Endothelial cell of umbilical vein (primary cell): Measurements from ENCODE around the gene SLC6A2. TPM values are rescaled to one million over a fixed set of nuclear protein-coding genes. Genes with fewer than 3 reads are reported as not detected.

Experiments used
- BruUV-seq: library from RNA; stranded (reverse); fragments of 400-500 nt; replicated peaks from 2 replicates; lab custom pipeline; 2021; lab: Mats Ljungman, UMichigan
- CTCF ChIA-PET: fragments of 300-600, 350-600 bp; sonication (Branson Sonifier 250); formaldehyde crosslinking; loops from one replicate; lab custom pipeline; 2021; ENCODE audit warnings: antibody characterized with exemption, inconsistent platforms; lab: Charles Lee
- POLR2A ChIA-PET: fragments of 300-600, 350-600 bp; sonication (Branson Sonifier 250); formaldehyde crosslinking; loops from one replicate; lab custom pipeline; 2021; ENCODE audit warnings: antibody characterized with exemption, inconsistent platforms; lab: Charles Lee
- DNase-seq: peaks from one replicate; pipeline ENCODE4 v3.0.0-alpha.2; 2011; ENCODE audit warnings: low read depth, low spot score
- FAIRE-seq: peaks from 2 replicates; lab custom pipeline; 2011; peaks lifted over from hg19 to GRCh38; lab: Jason Lieb, UNC
- H2AFZ ChIP-seq: 2 replicates; pipeline ENCODE4 v1.6.0; 2012; ENCODE audit warnings: low read depth, low read length, control low read depth, inconsistent platforms
- H3K27ac ChIP-seq: 2 replicates; pipeline ENCODE4 v1.5.1; 2011; ENCODE audit warnings: low read depth, mild to moderate bottlenecking, control low read depth, low read length, moderate library complexity; ENCODE audit not compliant: insufficient read depth
- H3K27me3 ChIP-seq, 2 experiments: 2 replicates each; pipeline versions ENCODE4 v1.6.0 to v1.6.1; 2011; ENCODE audit warnings: low read length in 2 of 2, mixed read lengths in 1 of 2; ENCODE audit not compliant: control insufficient read depth in 2 of 2, insufficient read depth in 2 of 2
- H3K36me3 ChIP-seq, 2 experiments: 2 replicates in 1 of 2; 3 replicates in 1 of 2; pipeline ENCODE4 v1.5.1; 2011; ENCODE audit warnings: low read length in 2 of 2, mild to moderate bottlenecking in 1 of 2, moderate library complexity in 1 of 2; ENCODE audit not compliant: control insufficient read depth in 2 of 2, insufficient read depth in 2 of 2; ENCODE audit errors: extremely low read depth in 1 of 2
- H3K4me1 ChIP-seq: 3 replicates; pipeline ENCODE4 v1.5.1; 2011; ENCODE audit warnings: mild to moderate bottlenecking, low read length; ENCODE audit not compliant: control insufficient read depth, insufficient read depth; ENCODE audit errors: extremely low read depth
- H3K4me2 ChIP-seq: 2 replicates; pipeline ENCODE4 v1.6.1; 2011; ENCODE audit warnings: low read length, control low read depth, mixed read lengths; ENCODE audit not compliant: insufficient read depth
- H3K4me3 ChIP-seq, 3 experiments: fragments of 200-600 bp in 1 of 3; sonication (generic), shearing (Covaris generic) in 1 of 3; replicated peaks in 1 of 3; 2 replicates each; pipeline ENCODE4 v1.5.1; 2011 to 2016; ENCODE audit warnings: control low read depth in 3 of 3, low read length in 3 of 3, mild to moderate bottlenecking in 2 of 3, inconsistent platforms in 1 of 3, low read depth in 1 of 3, moderate library complexity in 1 of 3; ENCODE audit not compliant: insufficient read depth in 1 of 3
- H3K79me2 ChIP-seq: 2 replicates; pipeline ENCODE4 v1.6.0; 2012; ENCODE audit warnings: low read length, inconsistent platforms; ENCODE audit not compliant: control insufficient read depth, insufficient read depth
- H3K9ac ChIP-seq: replicated peaks from 2 replicates; pipeline ENCODE3; 2011; ENCODE audit warnings: low read length, control low read depth; ENCODE audit not compliant: insufficient read depth; ENCODE audit errors: extremely low read depth
- H3K9me1 ChIP-seq: replicated peaks from 3 replicates; pipeline ENCODE4 v1.6.0; 2011; ENCODE audit warnings: mild to moderate bottlenecking, low read length; ENCODE audit not compliant: control insufficient read depth, insufficient read depth; ENCODE audit errors: extremely low read depth
- H3K9me3 ChIP-seq: replicated peaks from 2 replicates; pipeline ENCODE4 v1.5.1; 2012; ENCODE audit warnings: low read length, inconsistent platforms; ENCODE audit not compliant: control insufficient read depth, insufficient read depth
- H4K20me1 ChIP-seq: replicated peaks from 2 replicates; pipeline ENCODE3; 2011; ENCODE audit warnings: mild to moderate bottlenecking, low read length; ENCODE audit not compliant: control insufficient read depth, insufficient read depth; ENCODE audit errors: extremely low read depth
- FOS ChIP-seq: IDR thresholded peaks from 2 replicates; pipeline ENCODE4 v1.6.1; 2011; ENCODE audit warnings: mild to moderate bottlenecking, low read length, moderate library complexity, borderline replicate concordance; ENCODE audit not compliant: insufficient read depth
- GATA2 ChIP-seq: IDR thresholded peaks from 2 replicates; pipeline ENCODE4 v1.7.0; 2011; ENCODE audit warnings: low read depth, mild to moderate bottlenecking, moderate library complexity, mixed read lengths, low read length; ENCODE audit not compliant: insufficient read length, insufficient read depth
- JUN ChIP-seq: IDR thresholded peaks from 2 replicates; pipeline ENCODE4 v1.6.1; 2011; ENCODE audit warnings: borderline replicate concordance, low read depth; ENCODE audit not compliant: insufficient read length, insufficient read depth
- MAX ChIP-seq: IDR thresholded peaks from 2 replicates; pipeline ENCODE4 v1.6.1; 2011; ENCODE audit not compliant: insufficient read depth, insufficient read length
- MYC ChIP-seq: IDR thresholded peaks from one replicate; pipeline ENCODE4 v1.6.1; 2011; ENCODE audit warnings: mild to moderate bottlenecking, low read depth, low read length
- POLR2A ChIP-seq: IDR thresholded peaks from 2 replicates; pipeline ENCODE4 v1.6.1; 2012; ENCODE audit warnings: low read depth, mild to moderate bottlenecking, control low read depth, low read length
- POLR2AphosphoS5 ChIP-seq: IDR thresholded peaks from 2 replicates; pipeline ENCODE4 v1.6.1; 2012; ENCODE audit warnings: low read depth, mild to moderate bottlenecking, control low read depth, low read length, moderate library complexity; ENCODE audit not compliant: insufficient read depth
- dilution Hi-C: fragments of 300-500 bp; cut with MboI; formaldehyde crosslinking; loops from one replicate; pipeline ENCODE4 v1.15.0; 2019; ENCODE audit warnings: low sequenced_read_pairs; ENCODE audit not compliant: extremely low pct_ligation_motif_present
- intact Hi-C: fragments of 100-400 bp; cut with micrococcal nuclease; formaldehyde crosslinking; loops from one replicate; pipeline ENCODE4 v1.10.0; 2022
- polyA plus RNA-seq, 4 experiments: library from polyadenylated mRNA; depleted of rRNA in 3 of 4; stranded (reverse) in 3 of 4; unstranded in 1 of 4; fragments of >200 nt; gene quantifications; 2 replicates each; pipeline versions ENCODE4 v1.2.1 to v1.2.3, GENCODE V29; 2011 to 2012; ENCODE audit warnings: missing spikeins in 1 of 4
- total RNA-seq: library from RNA; stranded (reverse); gene quantifications from 2 replicates; pipeline ENCODE4 v1.2.3, GENCODE V29; 2021
- TF ChIP-seq, protein P1 (sequence below), 2 donors: IDR thresholded peaks; 1 replicate in 1 of 2; 2 replicates in 1 of 2; pipeline ENCODE4 v1.5.1; 2011; ENCODE audit warnings: low read length in 2 of 2, mild to moderate bottlenecking in 2 of 2, moderate library complexity in 2 of 2, control low read depth in 1 of 2, inconsistent platforms in 1 of 2, low read depth in 1 of 2; ENCODE audit not compliant: insufficient read depth in 1 of 2; ENCODE audit errors: extremely low read depth in 1 of 2

SLC6A2 gene
- total and polyA plus RNA-seq, 2 donors (not counting 3 experiments of a cell fraction or from before 2014, with no cell fraction given) = not detected

DNA sequence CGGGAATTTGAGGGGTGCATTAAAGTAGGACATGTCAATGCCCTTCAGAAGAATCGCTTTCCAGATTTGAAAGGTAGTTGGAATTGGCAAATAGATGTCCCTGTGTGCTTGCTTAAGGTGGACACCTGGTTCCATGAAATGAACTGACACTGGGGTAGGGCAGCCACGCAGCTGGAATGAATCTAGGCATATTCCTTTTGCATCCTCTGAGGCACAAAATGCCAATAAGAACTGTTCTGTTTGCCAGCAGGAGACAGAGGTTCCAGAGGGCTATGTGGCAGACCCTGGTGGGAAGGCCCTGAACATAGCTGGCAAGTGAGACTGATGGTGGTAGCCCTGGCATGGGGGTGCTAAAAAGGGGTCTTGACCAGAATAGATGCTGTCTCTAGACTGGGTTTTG is 61.5 kb downstream of the SLC6A2 start:
- Histone ChIP-seq H4K20me1 (no peaks in the 10 kb centered on the region), H3K4me3 (no peak overlapping the region), H3K9me1 (no peaks in the 10 kb centered on the region), H3K79me2 (no peaks in the 10 kb centered on the region), H3K27me3 (peaks cover 1 to 3% of the 10 kb centered on the region in 2 experiments), H3K9ac (no peak overlapping the region), H2AFZ (no peak overlapping the region), H3K4me2 (no peak overlapping the region), H3K4me1 (no peaks in the 10 kb centered on the region), H3K9me3 (no peaks in the 10 kb centered on the region), H3K36me3 (no peaks in the 10 kb centered on the region), H3K27ac (no peak overlapping the region)
- BruUV-seq = no TSS peak
- no peak for FAIRE-seq
- intact Hi-C loops = no loop called here
- ChIA-PET CTCF (no interaction called here), POLR2A (no interaction called here)
- no peak for DNase-seq
- dilution Hi-C loops = no loop called here
- TF ChIP-seq POLR2A (no peak), MYC (no peak)

DNA sequence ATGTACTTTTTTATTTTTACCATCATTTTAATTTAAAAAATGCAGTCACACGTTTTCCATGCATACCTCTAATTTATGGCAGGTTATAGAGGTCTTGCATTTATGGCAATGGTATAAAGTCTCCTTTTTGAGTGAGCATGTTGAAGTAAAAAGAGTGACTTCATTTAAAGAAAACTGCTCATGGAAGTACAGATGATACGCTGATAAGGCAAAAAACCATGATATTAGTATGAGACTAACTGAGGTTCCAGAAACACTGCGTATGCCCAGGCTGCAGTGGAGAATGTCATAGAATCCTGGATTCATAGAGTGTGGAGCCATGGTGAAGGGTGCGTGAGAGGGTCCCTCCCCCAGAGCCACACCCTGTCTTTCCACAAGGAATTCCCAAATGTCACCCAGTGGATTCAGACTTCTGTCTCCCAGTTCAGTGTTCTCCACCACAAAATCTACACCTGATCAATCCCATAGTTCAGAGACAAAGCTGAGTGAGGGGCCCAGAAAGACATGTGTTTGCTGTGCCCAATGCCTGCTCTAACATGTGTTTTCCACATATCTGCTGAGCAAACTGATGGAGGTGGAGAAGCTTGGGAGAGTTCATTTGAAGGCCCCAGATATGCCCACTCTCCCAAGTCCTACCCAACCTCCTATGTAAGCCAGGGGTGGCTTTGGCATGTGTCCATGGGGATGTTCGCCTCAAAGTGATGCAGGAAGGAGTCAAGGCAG is 69.4 kb downstream of the SLC6A2 start:
- ChIA-PET POLR2A (no interaction called here), CTCF (no interaction called here)
- intact Hi-C loops = no loop called here
- Histone ChIP-seq H3K4me2 (no peak overlapping the region), H3K9me3 (no peaks in the 10 kb centered on the region), H3K36me3 (no peaks in the 10 kb centered on the region), H3K27me3 (no peaks in the 10 kb centered on the region), H2AFZ (no peak overlapping the region), H3K79me2 (no peaks in the 10 kb centered on the region), H3K9ac (no peak overlapping the region), H3K9me1 (no peaks in the 10 kb centered on the region), H3K27ac (no peak overlapping the region), H3K4me1 (no peaks in the 10 kb centered on the region), H4K20me1 (no peaks in the 10 kb centered on the region), H3K4me3 (no peak overlapping the region)
- dilution Hi-C loops = loop anchor here (25.0 kb wide), 1 partner anchor 112 kb away; the partner anchor contains the start of gene CES1
- DNase-seq (no peak), FAIRE-seq (no peak)
- BruUV-seq = no TSS peak
- TF ChIP-seq POLR2A (no peak), MYC (no peak), GATA2 (no peak), POLR2AphosphoS5 (no peak), FOS (no peak), MAX (no peak), JUN (no peak)
- TF ChIP-seq, protein P1, sequence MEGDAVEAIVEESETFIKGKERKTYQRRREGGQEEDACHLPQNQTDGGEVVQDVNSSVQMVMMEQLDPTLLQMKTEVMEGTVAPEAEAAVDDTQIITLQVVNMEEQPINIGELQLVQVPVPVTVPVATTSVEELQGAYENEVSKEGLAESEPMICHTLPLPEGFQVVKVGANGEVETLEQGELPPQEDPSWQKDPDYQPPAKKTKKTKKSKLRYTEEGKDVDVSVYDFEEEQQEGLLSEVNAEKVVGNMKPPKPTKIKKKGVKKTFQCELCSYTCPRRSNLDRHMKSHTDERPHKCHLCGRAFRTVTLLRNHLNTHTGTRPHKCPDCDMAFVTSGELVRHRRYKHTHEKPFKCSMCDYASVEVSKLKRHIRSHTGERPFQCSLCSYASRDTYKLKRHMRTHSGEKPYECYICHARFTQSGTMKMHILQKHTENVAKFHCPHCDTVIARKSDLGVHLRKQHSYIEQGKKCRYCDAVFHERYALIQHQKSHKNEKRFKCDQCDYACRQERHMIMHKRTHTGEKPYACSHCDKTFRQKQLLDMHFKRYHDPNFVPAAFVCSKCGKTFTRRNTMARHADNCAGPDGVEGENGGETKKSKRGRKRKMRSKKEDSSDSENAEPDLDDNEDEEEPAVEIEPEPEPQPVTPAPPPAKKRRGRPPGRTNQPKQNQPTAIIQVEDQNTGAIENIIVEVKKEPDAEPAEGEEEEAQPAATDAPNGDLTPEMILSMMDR (IDR thresholded peaks at IDR 0.05; ENCODE audit: extremely low read depth in 1 of 2, insufficient read depth in 1 of 2, low read depth in 1 of 2, low read length in 2 of 2) = no peak
